HG02884 (cell line): Measurements from ENCODE around the gene FBXW8.

Experiments used
- ATAC-seq: cut with Tn5 transposase; IDR thresholded peaks from one replicate; pipeline ENCODE4 v1.9.1; 2021; ENCODE audit warnings: mild to moderate bottlenecking, moderate library complexity; ENCODE audit not compliant: unreplicated experiment

The FBXW8 gene

GRCh38 chr12:116984098-116984497 lies 73.3 kb downstream of the FBXW8 start:
- ATAC-seq, result no peak

- no peak for ATAC-seq
These were observed 79.6 kb downstream of the FBXW8 start for GRCh38 chr12:116990329-116990728.

- ATAC-seq, result no peak
These were observed 80.5 kb downstream of the FBXW8 start for GRCh38 chr12:116990971-116991966.

- no peak for ATAC-seq
These were observed 85.3 kb downstream of the FBXW8 start for GRCh38 chr12:116996093-116996492.

GRCh38 chr12:116996621-116997020 lies 85.9 kb downstream of the FBXW8 start:
- ATAC-seq, result no peak

GRCh38 chr12:116999066-116999465 lies 88.3 kb downstream of the FBXW8 start:
- ATAC-seq, result no peak

- ATAC-seq, result no peak
These were observed 89.6 kb downstream of the FBXW8 start for GRCh38 chr12:117000316-117000715.

- ATAC-seq, result no peak
These were observed 91.5 kb downstream of the FBXW8 start for GRCh38 chr12:117002051-117002817.

GRCh38 chr12:117003883-117004404 lies 93.2 kb downstream of the FBXW8 start:
- ATAC-seq, result no peak

GRCh38 chr12:117005417-117006046 lies 94.8 kb downstream of the FBXW8 start:
- ATAC-seq, result no peak

- ATAC-seq, result no peak
These were observed 95.6 kb downstream of the FBXW8 start for GRCh38 chr12:117006333-117006732.

GRCh38 chr12:117007577-117007976 lies 96.8 kb downstream of the FBXW8 start:
- no peak for ATAC-seq

- no peak for ATAC-seq
These were observed 99.0 kb downstream of the FBXW8 start for GRCh38 chr12:117009759-117010158.

GRCh38 chr12:117010693-117011451 lies 100.1 kb downstream of the FBXW8 start:
- ATAC-seq, result no peak

- ATAC-seq, result no peak
These were observed 101.4 kb downstream of the FBXW8 start for GRCh38 chr12:117011988-117012805.

GRCh38 chr12:117013726-117014125 lies 103.0 kb downstream of the FBXW8 start:
- no peak for ATAC-seq

GRCh38 chr12:117014342-117014887 lies 103.7 kb downstream of the FBXW8 start:
- ATAC-seq, result no peak

- no peak for ATAC-seq
These were observed 105.1 kb downstream of the FBXW8 start for GRCh38 chr12:117015811-117016210.

- ATAC-seq, result no peak
These were observed 107.1 kb downstream of the FBXW8 start for GRCh38 chr12:117017807-117018206.
